Mesendoderm (in vitro differentiated cells): ENCODE data around the gene MRPS10.
"Not testable (repeated sequence)": the region's sequence is repeated elsewhere in the genome, so short reads cannot be mapped to it uniquely, and the experiment has no call there.

ENCODE experiments used
- DNase-seq: peaks from one replicate; pipeline ENCODE4 v3.0.0; 2013
- H2AK5ac ChIP-seq: 2 replicates; pipeline ENCODE4 v1.6.1; 2013; ENCODE audit warnings: low read length, inconsistent platforms
- H2BK120ac ChIP-seq: 2 replicates; pipeline ENCODE4 v1.6.1; 2013; ENCODE audit warnings: low read depth, mild to moderate bottlenecking, low read length, moderate library complexity, mixed read lengths
- H2BK15ac ChIP-seq: replicated peaks from 2 replicates; pipeline ENCODE4 v1.6.1; 2013; ENCODE audit warnings: low read depth, mild to moderate bottlenecking, moderate library complexity
- H2BK5ac ChIP-seq: 2 replicates; pipeline ENCODE4 v1.6.1; 2013; ENCODE audit warnings: low read length, inconsistent platforms
- H3K18ac ChIP-seq: 2 replicates; pipeline ENCODE4 v1.6.1; 2013; ENCODE audit warnings: mild to moderate bottlenecking, low read length, mixed read lengths
- H3K23ac ChIP-seq: one replicate; pipeline ENCODE4 v1.6.1; 2013; ENCODE audit warnings: low read length
- H3K27ac ChIP-seq: 2 replicates; pipeline ENCODE4 v1.5.1; 2013; ENCODE audit warnings: low read depth, mild to moderate bottlenecking, inconsistent platforms, low read length, moderate library complexity
- H3K27me3 ChIP-seq: 2 replicates; pipeline ENCODE4 v1.6.1; 2013; ENCODE audit warnings: low read length, control low read depth, mild to moderate bottlenecking, inconsistent platforms; ENCODE audit not compliant: insufficient read depth, poor library complexity
- H3K36me3 ChIP-seq: 2 replicates; pipeline ENCODE4 v1.6.1; 2013; ENCODE audit warnings: low read length, inconsistent platforms; ENCODE audit not compliant: control insufficient read depth, insufficient read depth
- H3K4ac ChIP-seq: one replicate; pipeline ENCODE4 v1.6.1; 2013; ENCODE audit warnings: low read depth, mild to moderate bottlenecking, low read length, moderate library complexity
- H3K4me1 ChIP-seq: 2 replicates; pipeline ENCODE4 v1.6.1; 2013; ENCODE audit warnings: low read depth, low read length, inconsistent platforms; ENCODE audit not compliant: control insufficient read depth
- H3K4me2 ChIP-seq: 2 replicates; pipeline ENCODE4 v1.6.1; 2013; ENCODE audit warnings: low read length
- H3K4me3 ChIP-seq: 2 replicates; pipeline ENCODE4 v1.5.1; 2013; ENCODE audit warnings: mild to moderate bottlenecking, low read length
- H3K56ac ChIP-seq: one replicate; pipeline ENCODE4 v1.6.1; 2013; ENCODE audit warnings: low read length
- H3K79me1 ChIP-seq: 2 replicates; pipeline ENCODE4 v1.6.1; 2013; ENCODE audit warnings: low read length, inconsistent platforms
- H3K79me2 ChIP-seq: 2 replicates; pipeline ENCODE4 v1.6.1; 2013; ENCODE audit warnings: mild to moderate bottlenecking, low read length; ENCODE audit not compliant: control insufficient read depth, insufficient read depth
- H3K9ac ChIP-seq: 2 replicates; pipeline ENCODE4 v1.6.1; 2013; ENCODE audit warnings: low read length, inconsistent platforms
- H4K5ac ChIP-seq: one replicate; pipeline ENCODE4 v1.6.1; 2013; ENCODE audit warnings: low read length
- H4K8ac ChIP-seq: one replicate; pipeline ENCODE4 v1.6.1; 2013; ENCODE audit warnings: low read depth, mild to moderate bottlenecking, control low read depth, low read length, moderate library complexity
- WGBS: extraction: QIAGEN DNeasy Blood & Tissue Kit; methylation state at CpG from one replicate; pipeline ENCODE4 v1.1.7; 2013; ENCODE audit warnings: low lambda C conversion rate, missing lambda C conversion rate; ENCODE audit not compliant: insufficient coverage; ENCODE audit errors: extremely low coverage; 5-methylcytosine and 5-hydroxymethylcytosine counted together

The MRPS10 gene

GRCh38 chr6:42212442-42212841 is 5.2 kb downstream of the MRPS10 start:
- H2AK5ac ChIP-seq: no peak overlapping the region
- no peak overlapping the region for H2BK15ac ChIP-seq
- H3K4me2 ChIP-seq: no peak overlapping the region
- H3K56ac ChIP-seq: no peak overlapping the region
- no peak for DNase-seq
- H3K4ac ChIP-seq: no peak overlapping the region
- H3K4me3 ChIP-seq: no peak overlapping the region
- H2BK5ac ChIP-seq: no peak overlapping the region
- H4K5ac ChIP-seq: no peak overlapping the region
- H3K18ac ChIP-seq: no peak overlapping the region
- no peak overlapping the region for H3K23ac ChIP-seq
- H2BK120ac ChIP-seq: no peak overlapping the region
- H3K79me2 ChIP-seq: peaks cover 1% of the 10 kb centered on the region
- H3K36me3 ChIP-seq: peaks cover 3% of the 10 kb centered on the region
- no peaks in the 10 kb centered on the region for H3K4me1 ChIP-seq
- no peaks in the 10 kb centered on the region for H3K27me3 ChIP-seq
- H4K8ac ChIP-seq: no peak overlapping the region
- H3K79me1 ChIP-seq: peaks cover 2% of the 10 kb centered on the region
- WGBS: 100% methylated on average over 2 of the region's 3 CpGs
- no peak overlapping the region for H3K27ac ChIP-seq
- H3K9ac ChIP-seq: no peak overlapping the region

GRCh38 chr6:42211726-42212125 is 5.9 kb downstream of the MRPS10 start:
- Histone ChIP-seq H4K8ac (no peak overlapping the region), H2BK120ac (no peak overlapping the region), H3K79me2 (no peaks in the 10 kb centered on the region), H3K36me3 (peaks cover 3% of the 10 kb centered on the region), H3K79me1 (peaks cover 2% of the 10 kb centered on the region), H4K5ac (no peak overlapping the region), H3K18ac (no peak overlapping the region), H3K23ac (no peak overlapping the region), H3K4ac (no peak overlapping the region), H3K27me3 (no peaks in the 10 kb centered on the region), H3K56ac (no peak overlapping the region), H3K4me2 (no peak overlapping the region), H3K4me1 (no peaks in the 10 kb centered on the region), H3K4me3 (no peak overlapping the region), H3K27ac (no peak overlapping the region), H2AK5ac (no peak overlapping the region), H2BK15ac (no peak overlapping the region), H3K9ac (no peak overlapping the region), H2BK5ac (no peak overlapping the region)
- WGBS: no CpG with 5 or more reads among the region's 6 CpGs
- DNase-seq: no peak

GRCh38 chr6:42210551-42210950 is 7.1 kb downstream of the MRPS10 start:
- no peak overlapping the region for H3K27ac ChIP-seq

GRCh38 chr6:42207559-42207958 is 10.1 kb downstream of the MRPS10 start:
- not testable (repeated sequence) for H2BK120ac ChIP-seq, H3K4ac ChIP-seq, H3K18ac ChIP-seq, H3K79me1 ChIP-seq, H3K4me3 ChIP-seq, H3K23ac ChIP-seq, H3K4me2 ChIP-seq, H2BK5ac ChIP-seq, H2AK5ac ChIP-seq, H3K4me1 ChIP-seq, H3K56ac ChIP-seq, H4K5ac ChIP-seq, H4K8ac ChIP-seq, DNase-seq, H3K36me3 ChIP-seq, H3K27me3 ChIP-seq, H3K27ac ChIP-seq, H3K79me2 ChIP-seq, H2BK15ac ChIP-seq, H3K9ac ChIP-seq
- WGBS: no CpG with 5 or more reads among the region's 2 CpGs

More at GRCh38 chr6:42210551-42210950, 7.1 kb downstream of the MRPS10 start:
- no peak overlapping the region for H3K4ac ChIP-seq
- H2BK120ac ChIP-seq: no peak overlapping the region
- no peaks in the 10 kb centered on the region for H3K79me1 ChIP-seq
- no peak overlapping the region for H3K4me3 ChIP-seq
- H4K8ac ChIP-seq: no peak overlapping the region
- peaks cover 5% of the 10 kb centered on the region for H3K36me3 ChIP-seq
- H2BK5ac ChIP-seq: no peak overlapping the region
- no peaks in the 10 kb centered on the region for H3K79me2 ChIP-seq
- WGBS: no CpG with 5 or more reads among the region's 1 CpG
- no peak overlapping the region for H2BK15ac ChIP-seq
- H3K23ac ChIP-seq: no peak overlapping the region
- H3K4me2 ChIP-seq: no peak overlapping the region
- no peaks in the 10 kb centered on the region for H3K4me1 ChIP-seq
- no peak overlapping the region for H3K9ac ChIP-seq
- no peak overlapping the region for H2AK5ac ChIP-seq
- no peak overlapping the region for H3K56ac ChIP-seq
- H4K5ac ChIP-seq: no peak overlapping the region
- no peak overlapping the region for H3K18ac ChIP-seq
- DNase-seq: no peak
- H3K27me3 ChIP-seq: no peaks in the 10 kb centered on the region

GRCh38 chr6:42204768-42205282 is 12.8 kb downstream of the MRPS10 start:
- Histone ChIP-seq H2BK120ac (no peak overlapping the region), H3K4me3 (no peak overlapping the region), H3K18ac (no peak overlapping the region), H3K4me2 (no peak overlapping the region), H4K5ac (no peak overlapping the region), H3K27me3 (no peaks in the 10 kb centered on the region), H4K8ac (no peak overlapping the region), H2AK5ac (no peak overlapping the region), H3K23ac (no peak overlapping the region), H3K36me3 (peaks cover 2% of the 10 kb centered on the region), H2BK15ac (no peak overlapping the region), H3K9ac (no peak overlapping the region), H3K4me1 (no peaks in the 10 kb centered on the region), H3K27ac (no peak overlapping the region), H2BK5ac (no peak overlapping the region), H3K79me2 (no peaks in the 10 kb centered on the region), H3K56ac (no peak overlapping the region), H3K4ac (no peak overlapping the region), H3K79me1 (no peaks in the 10 kb centered on the region)
- WGBS: no CpG with 5 or more reads among the region's 4 CpGs
- no peak for DNase-seq

GRCh38 chr6:42203183-42203582 is 14.5 kb downstream of the MRPS10 start:
- H4K8ac ChIP-seq: no peak overlapping the region
- no peak overlapping the region for H3K4me3 ChIP-seq
- H2BK15ac ChIP-seq: no peak overlapping the region
- H3K4me2 ChIP-seq: no peak overlapping the region
- H2BK120ac ChIP-seq: no peak overlapping the region
- no peak overlapping the region for H3K9ac ChIP-seq
- no peaks in the 10 kb centered on the region for H3K4me1 ChIP-seq
- no peak overlapping the region for H3K23ac ChIP-seq
- no peak overlapping the region for H3K56ac ChIP-seq
- DNase-seq: no peak
- no peak overlapping the region for H4K5ac ChIP-seq
- H3K18ac ChIP-seq: no peak overlapping the region
- no peak overlapping the region for H2AK5ac ChIP-seq
- no CpG with 5 or more reads among the region's 3 CpGs for WGBS
- no peak overlapping the region for H3K27ac ChIP-seq
- H3K79me1 ChIP-seq: no peaks in the 10 kb centered on the region
- peaks cover 2% of the 10 kb centered on the region for H3K36me3 ChIP-seq
- H3K4ac ChIP-seq: no peak overlapping the region
- no peak overlapping the region for H2BK5ac ChIP-seq
- H3K79me2 ChIP-seq: no peaks in the 10 kb centered on the region
- no peaks in the 10 kb centered on the region for H3K27me3 ChIP-seq
